ENCODE results near the gene RPS17. TPM values are rescaled to one million over a fixed set of nuclear protein-coding genes. Genes with fewer than 3 reads are reported as not detected.
"Not testable (repeated sequence)": the region's sequence is repeated elsewhere in the genome, so short reads cannot be mapped to it uniquely, and the experiment has no call there.

Gene RPS17
- total RNA-seq, 1 donor from 2014 or later: 1,663 TPM

DNA sequence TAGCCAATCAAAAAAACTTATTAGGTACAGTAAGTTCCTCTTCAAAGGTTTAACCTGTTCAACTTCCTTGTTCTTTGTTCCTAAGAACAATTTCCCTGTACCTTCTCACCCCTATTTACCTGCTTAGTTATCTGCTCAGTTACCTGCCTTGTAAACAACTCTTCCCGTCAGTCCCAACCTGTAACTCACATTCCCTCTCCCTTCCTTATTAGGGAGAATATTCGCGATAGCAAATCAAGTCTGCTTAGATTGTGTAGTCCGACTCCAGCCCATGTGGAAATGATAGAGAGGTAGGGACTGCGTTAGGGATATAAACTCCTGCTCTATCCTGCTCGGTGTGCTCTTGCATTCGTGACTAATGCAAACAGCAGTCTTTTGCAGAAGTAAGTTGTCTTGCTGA is 53.2 kb downstream of the RPS17 start:
- H3K27ac Mint-ChIP-seq (ENCODE audit: unreplicated experiment); H3K36me3 Mint-ChIP-seq (ENCODE audit: low read depth, unreplicated experiment); H4K20me1 ChIP-seq (ENCODE audit: insufficient read depth, low read length); H3K9ac ChIP-seq (ENCODE audit: low read length); H3K79me2 ChIP-seq (ENCODE audit: insufficient read depth, low read length); FAIRE-seq; H3K9me3 Mint-ChIP-seq (ENCODE audit: unreplicated experiment); DNase-seq (ENCODE audit: low read depth); H3K27me3 Mint-ChIP-seq (ENCODE audit: low read depth, unreplicated experiment); H3K4me1 ChIP-seq (ENCODE audit: insufficient read depth, low read length); H3K27ac ChIP-seq (ENCODE audit: low read depth, low read length); H3K4me1 Mint-ChIP-seq (ENCODE audit: low read depth, unreplicated experiment); H3K36me3 ChIP-seq (ENCODE audit: insufficient read depth, low read length); H3K4me3 ChIP-seq (ENCODE audit: insufficient read depth, low read depth, low read length); H3K27me3 ChIP-seq (ENCODE audit: insufficient read depth, low read length); H3K4me3 Mint-ChIP-seq (ENCODE audit: unreplicated experiment); H2AFZ ChIP-seq (ENCODE audit: low read depth, low read length); H3K9me3 ChIP-seq (ENCODE audit: insufficient read depth, low read depth, low read length); H3K4me2 ChIP-seq (ENCODE audit: low read length): not testable (repeated sequence)

Other genes with a start within 250 kb of the RPS17 start
- 0.12 and 0.30 TPM in 2 replicates for gene GOLGA6L10, start 191.0 kb downstream of the RPS17 start, total RNA-seq
- gene GOLGA6L9, start 110.6 kb downstream of the RPS17 start, total RNA-seq: 5.2 and 6.0 TPM in 2 replicates
- 15.4 and 18.5 TPM in 2 replicates for gene CPEB1, start 106.9 kb upstream of the RPS17 start, total RNA-seq
- 7.2 and 11.5 TPM in 2 replicates for gene AP3B2, start 169.4 kb upstream of the RPS17 start, total RNA-seq